Measurements from ENCODE around the gene GRHL1. TPM values are rescaled to one million over a fixed set of nuclear protein-coding genes. Genes with fewer than 3 reads are reported as not detected.

The GRHL1 gene
- total and polyA plus RNA-seq, 2 of the 8 experiments (the other 6 are each of a cell fraction or from before 2014, with no cell fraction given), result 1.3 to 3.6 TPM

- Histone ChIP-seq H3K23ac (ENCODE audit: insufficient read length) (no peak overlapping the region), H4K91ac (replicated peaks; ENCODE audit: insufficient read length, low read length) (no peak overlapping the region), H2BK12ac (ENCODE audit: low read depth, low read length) (no peak overlapping the region), H3K9ac (replicated peaks in 1 of 4; ENCODE audit: extremely low read depth in 1 of 4, low read depth in 3 of 4, low read length in 3 of 4) (no peak overlapping the region), H3K23me2 (ENCODE audit: low read depth, low read length) (no peaks in the 10 kb centered on the region), H4K8ac (ENCODE audit: extremely low read depth, insufficient read depth, low read length) (no peak overlapping the region), H3K4me1 (replicated peaks in 1 of 4; ENCODE audit: control insufficient read depth in 3 of 4, insufficient read depth in 4 of 4, low read length in 3 of 4) (no peaks in the 10 kb centered on the region), H2BK5ac (ENCODE audit: low read depth, low read length) (no peak overlapping the region), H3K27me3 (replicated peaks in 1 of 4; ENCODE audit: control insufficient read depth in 3 of 4, extremely low read depth in 1 of 4, insufficient read depth in 3 of 4, low read length in 3 of 4) (no peaks in the 10 kb centered on the region), H3K18ac (ENCODE audit: extremely low read depth, low read length) (no peak overlapping the region), H3K4me3 (ENCODE audit: extremely low read depth in 1 of 4, insufficient read depth in 2 of 4, low read depth in 3 of 4, low read length in 4 of 4) (no peak overlapping the region), H3K4ac (replicated peaks; ENCODE audit: insufficient read length, low read depth, low read length) (no peak overlapping the region), H2BK120ac (replicated peaks; ENCODE audit: low read depth, low read length) (no peak overlapping the region), H3K14ac (ENCODE audit: insufficient read length) (no peak overlapping the region), H3K9me3 (ENCODE audit: insufficient read depth in 2 of 2, low read depth in 1 of 2, low read length in 1 of 2) (no peaks in the 10 kb centered on the region), H3K27ac (ENCODE audit: low read depth, low read length) (no peak overlapping the region), H4K5ac (ENCODE audit: insufficient read length, low read depth, low read length) (no peak overlapping the region), H3K79me1 (ENCODE audit: low read depth, low read length) (no peaks in the 10 kb centered on the region), H3K4me2 (ENCODE audit: insufficient read depth in 1 of 2, low read depth in 2 of 2, low read length in 2 of 2) (no peak overlapping the region), H2BK15ac (ENCODE audit: low read length) (no peak overlapping the region), H2AFZ (ENCODE audit: low read length) (no peak overlapping the region), H2BK20ac (ENCODE audit: low read length) (no peak overlapping the region), H3K79me2 (ENCODE audit: control insufficient read depth in 1 of 2, insufficient read depth in 2 of 2, low read length in 2 of 2) (no peaks in the 10 kb centered on the region), H4K20me1 (replicated peaks in 1 of 2; ENCODE audit: control insufficient read depth in 1 of 2, insufficient read depth in 2 of 2, low read length in 2 of 2) (no peaks in the 10 kb centered on the region), H3K36me3 (ENCODE audit: control insufficient read depth in 2 of 4, insufficient read depth in 4 of 4, low read length in 3 of 4) (0 out of 8 replicates have a peak, but pooled peaks cover 0 to 2% (median 0%) of the 10 kb centered on the region in 4 experiments), H2AK5ac (ENCODE audit: low read depth, low read length) (no peak overlapping the region), H3K56ac (replicated peaks; ENCODE audit: insufficient read length, low read depth, low read length) (no peak overlapping the region)
- FAIRE-seq (no peak), DNase-seq (ENCODE audit: low read depth in 1 of 2, low spot score in 2 of 2) (no peak)
- 89% methylated on average over 8 of the region's 8 CpGs; no CpG with 5 or more reads in 1 of the 2 experiments for WGBS, 2 experiments (ENCODE audit: extremely low coverage in 1 of 2, insufficient coverage in 1 of 2, insufficient read length in 1 of 2, insufficient replicate concordance in 2 of 2, low coverage in 1 of 2, low lambda C conversion rate in 2 of 2, missing lambda C conversion rate in 1 of 2)
- POLR2A ChIA-PET (ENCODE audit: partially characterized antibody), result no interaction called here
- CTCF ChIA-PET (ENCODE audit: partially characterized antibody), result interaction anchor here (2.5 kb wide), 1 partner anchor 19 kb away, joined by 14 read pairs; no protein-coding TSS in a partner anchor
- TF ChIP-seq TEAD4 (IDR thresholded peaks at IDR 0.05; ENCODE audit: low read depth, low read length), result no peak
- no peak for TF ChIP-seq SIX5 (IDR thresholded peaks at IDR 0.05; ENCODE audit: low read depth, low read length)
- TF ChIP-seq JUN (IDR thresholded peaks at IDR 0.05; ENCODE audit: low read depth, low read length), result no peak
- TF ChIP-seq EZH2 (IDR thresholded peaks at IDR 0.05; ENCODE audit: low read depth, low read length, severe bottlenecking), result no peak
- no peak for TF ChIP-seq BRCA1 (IDR thresholded peaks at IDR 0.05; ENCODE audit: low read depth, low read length)
- TF ChIP-seq MAX (IDR thresholded peaks at IDR 0.05), result no peak
- no peak for TF ChIP-seq KDM5A (IDR thresholded peaks at IDR 0.05; ENCODE audit: low read length)
- TF ChIP-seq BACH1 (IDR thresholded peaks at IDR 0.05; ENCODE audit: low read length), result no peak
- no peak for TF ChIP-seq NANOG (IDR thresholded peaks at IDR 0.05; ENCODE audit: insufficient read depth, low read depth, low read length, poor library complexity, severe bottlenecking)
- TF ChIP-seq BCL11A (IDR thresholded peaks at IDR 0.05; ENCODE audit: low read depth in 2 of 2, low read length in 2 of 2), result no peak
- no peak for TF ChIP-seq SP2 (IDR thresholded peaks at IDR 0.05; ENCODE audit: low read length)
- no peak for TF ChIP-seq POLR2AphosphoS5 (IDR thresholded peaks at IDR 0.05; ENCODE audit: low read depth, low read length)
- no peak for TF ChIP-seq CTBP2 (IDR thresholded peaks at IDR 0.05; ENCODE audit: borderline replicate concordance, insufficient read depth, insufficient read length, low read length)
- no peak for TF ChIP-seq KDM4A (IDR thresholded peaks at IDR 0.05; ENCODE audit: low read depth, low read length, severe bottlenecking)
Measured at GRCh38 chr2:9965119-9965822, 13.8 kb downstream of the GRHL1 start.

All from H1 (cell line).